CD4-positive, alpha-beta memory T cell (primary cell): Measurements from ENCODE around the gene SNED1. TPM values are rescaled to one million over a fixed set of nuclear protein-coding genes. Genes with fewer than 3 reads are reported as not detected.
"Not testable (repeated sequence)": the region's sequence is repeated elsewhere in the genome, so short reads cannot be mapped to it uniquely, and the experiment has no call there.

ENCODE experiments used
- CTCF ChIA-PET: fragments of 350-600 bp; sonication (Branson Sonifier 250); formaldehyde crosslinking; loops from one replicate; lab custom pipeline; 2021; ENCODE audit warnings: inconsistent platforms; ENCODE audit not compliant: partially characterized antibody; lab: Charles Lee
- POLR2A ChIA-PET: fragments of 350-600 bp; sonication (Branson Sonifier 250); formaldehyde crosslinking; loops from one replicate; lab custom pipeline; 2021; ENCODE audit not compliant: partially characterized antibody; lab: Charles Lee
- DNase-seq, 5 donors: peaks; one replicate each; pipeline versions ENCODE4 v3.0.0 to v3.0.0-alpha.2; 2020 to 2022; ENCODE audit warnings: mixed read lengths in 1 of 5
- H3K27ac ChIP-seq: one replicate; pipeline ENCODE4 v1.7.0; 2013; ENCODE audit warnings: low read depth, low read length
- H3K27me3 ChIP-seq: 2 replicates; pipeline ENCODE4 v1.7.0; 2013; ENCODE audit warnings: mild to moderate bottlenecking, low read length, moderate library complexity; ENCODE audit not compliant: insufficient read depth
- H3K36me3 ChIP-seq: 2 replicates; pipeline ENCODE4 v1.7.0; 2013; ENCODE audit warnings: mild to moderate bottlenecking, low read length, moderate library complexity; ENCODE audit not compliant: insufficient read depth
- H3K4me1 ChIP-seq: 2 replicates; pipeline ENCODE4 v1.7.0; 2013; ENCODE audit warnings: mild to moderate bottlenecking, low read length, moderate library complexity; ENCODE audit not compliant: insufficient read depth
- H3K4me3 ChIP-seq, 2 donors: one replicate each; pipeline ENCODE4 v1.7.0; 2013; ENCODE audit warnings: low read length in 2 of 2, mild to moderate bottlenecking in 1 of 2
- H3K9me3 ChIP-seq, 2 donors: one replicate each; pipeline ENCODE4 v1.7.0; 2013; ENCODE audit warnings: low read length in 2 of 2, control low read depth in 1 of 2; ENCODE audit not compliant: control insufficient read depth in 1 of 2
- H3K27ac Mint-ChIP-seq, 7 donors: one replicate each; pipeline ENCODE4 v1.8.0; 2020 to 2021; ENCODE audit warnings: mixed read lengths in 7 of 7, mild to moderate bottlenecking in 6 of 7, inconsistent platforms in 3 of 7, moderate library complexity in 3 of 7
- H3K27me3 Mint-ChIP-seq, 2 donors: one replicate each; pipeline ENCODE4 v1.8.0; 2020 to 2021; ENCODE audit warnings: mixed read lengths in 2 of 2
- H3K36me3 Mint-ChIP-seq, 2 donors: one replicate each; pipeline ENCODE4 v1.8.0; 2020 to 2021; ENCODE audit warnings: mixed read lengths in 2 of 2, inconsistent platforms in 1 of 2, mild to moderate bottlenecking in 1 of 2
- H3K4me1 Mint-ChIP-seq, 4 donors: one replicate each; pipeline ENCODE4 v1.8.0; 2020 to 2021; ENCODE audit warnings: mixed read lengths in 4 of 4, mild to moderate bottlenecking in 1 of 4
- H3K4me3 Mint-ChIP-seq, 8 donors: one replicate each; pipeline ENCODE4 v1.8.0; 2020 to 2021; ENCODE audit warnings: mixed read lengths in 8 of 8, mild to moderate bottlenecking in 7 of 8, moderate library complexity in 6 of 8, inconsistent platforms in 3 of 8
- H3K9me3 Mint-ChIP-seq, 8 donors: one replicate each; pipeline ENCODE4 v1.8.0; 2020 to 2021; ENCODE audit warnings: mixed read lengths in 8 of 8, mild to moderate bottlenecking in 5 of 8, inconsistent platforms in 3 of 8, moderate library complexity in 1 of 8
- intact Hi-C: fragments of 100-400 bp; cut with micrococcal nuclease; formaldehyde crosslinking; loops from one replicate; pipeline ENCODE4 v1.15.1; 2023
- polyA plus RNA-seq, 2 donors: library from polyadenylated mRNA; unstranded; fragments of 300-500 nt; fragmentation: Illumina TruSeq; gene quantifications; one replicate each; pipeline ENCODE4 v1.2.3, GENCODE V29; 2021
- total RNA-seq, 2 experiments: library from RNA; stranded (reverse); gene quantifications; one replicate each; pipeline ENCODE4 v1.2.3, GENCODE V29; 2021

The SNED1 gene
- total and polyA plus RNA-seq, 4 experiments from 2014 or later: 1.6 to 90.1 (median 44.2) TPM

DNA sequence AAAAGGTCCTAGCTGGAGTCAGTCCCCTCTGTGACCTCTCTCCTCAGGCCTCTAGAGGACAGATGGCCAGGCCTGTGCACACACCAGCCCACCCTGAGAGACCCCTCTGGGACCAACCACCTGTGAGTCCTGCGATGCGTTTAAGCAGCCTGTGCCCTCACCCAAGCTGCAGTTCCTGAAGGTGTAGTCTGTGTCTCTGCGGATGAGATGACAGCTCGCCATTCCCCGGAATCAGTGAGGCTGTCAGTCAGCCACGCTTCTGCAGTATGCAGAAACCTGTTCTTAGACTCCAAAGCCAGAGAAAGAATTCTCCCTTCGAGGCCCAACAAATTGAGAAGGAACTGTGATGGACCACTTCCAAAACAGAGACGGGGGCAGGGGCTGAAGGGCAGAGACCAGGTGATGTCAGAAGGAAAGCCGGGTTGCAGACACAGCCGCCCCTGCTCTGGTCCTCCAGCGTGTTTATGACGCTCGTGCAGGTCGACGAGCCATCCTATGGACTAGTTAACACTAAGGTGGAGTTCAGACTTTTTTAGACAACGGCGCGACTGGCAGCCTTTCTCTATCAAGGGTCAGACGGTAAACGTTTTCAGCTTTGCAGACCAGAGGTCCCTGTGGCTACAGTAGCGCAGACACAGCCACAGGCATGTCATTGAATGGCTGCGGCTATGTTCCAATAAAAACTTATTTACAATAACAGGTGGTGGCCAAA is 93.5 kb downstream of the SNED1 start:
- Histone ChIP-seq H3K36me3 (peaks cover 63% of the 10 kb centered on the region), H3K27me3 (no peaks in the 10 kb centered on the region), H3K9me3 (no peaks in the 10 kb centered on the region), H3K27ac (no peak overlapping the region), H3K4me3 (no peak overlapping the region), H3K4me1 (peaks cover 31% of the 10 kb centered on the region)
- peak overlapping the region in 2 of 7 donors; percentile 41 to 69 for H3K27ac Mint-ChIP-seq
- ChIA-PET CTCF (interaction anchor here (1.6 to 5.1 kb wide), 2 partner anchors 9 to 58 kb away, joined by 3 to 44 read pairs; partner anchors contain the start of genes PASK and PPP1R7), POLR2A (interaction anchor here (1.2 to 11.3 kb wide), 5 partner anchors 9 to 58 kb away, joined by 5 to 231 read pairs (median 18); partner anchors contain the start of genes MTERF4 and PPP1R7)
- H3K27me3 Mint-ChIP-seq: no peaks in the 10 kb centered on the region
- DNase-seq: no peak
- peaks cover 21 to 40% (median 28%) of the 10 kb centered on the region in 4 donors for H3K4me1 Mint-ChIP-seq
- no peaks in the 10 kb centered on the region for H3K9me3 Mint-ChIP-seq
- intact Hi-C loops: no loop called here
- H3K4me3 Mint-ChIP-seq: no peak overlapping the region
- H3K36me3 Mint-ChIP-seq: peaks cover 53 to 81% of the 10 kb centered on the region in 2 donors

- no peaks in the 10 kb centered on the region for H3K27me3 Mint-ChIP-seq
- H3K27me3 ChIP-seq: no peaks in the 10 kb centered on the region
- H3K36me3 ChIP-seq: peaks cover 63% of the 10 kb centered on the region
- peak overlapping the region in 3 of 7 donors; percentile 12 to 81 (median 24) for H3K27ac Mint-ChIP-seq
- H3K27ac ChIP-seq: no peak overlapping the region
- no peak for DNase-seq
- ChIA-PET CTCF (interaction anchor here (1.6 to 5.1 kb wide), 2 partner anchors 8 to 58 kb away, joined by 3 to 44 read pairs; partner anchors contain the start of genes PASK and PPP1R7), POLR2A (interaction anchor here (1.2 to 11.3 kb wide), 6 partner anchors 9 to 57 kb away, joined by 3 to 231 read pairs (median 14); partner anchors contain the start of genes MTERF4, PASK and PPP1R7)
- H3K4me3 Mint-ChIP-seq: no peak overlapping the region
- H3K4me1 ChIP-seq: peaks cover 39% of the 10 kb centered on the region
- intact Hi-C loops: no loop called here
- no peaks in the 10 kb centered on the region for H3K9me3 Mint-ChIP-seq
- peaks cover 55 to 82% of the 10 kb centered on the region in 2 donors for H3K36me3 Mint-ChIP-seq
- H3K9me3 ChIP-seq: no peaks in the 10 kb centered on the region
- no peak overlapping the region for H3K4me3 ChIP-seq
- peaks cover 29 to 48% (median 36%) of the 10 kb centered on the region in 4 donors for H3K4me1 Mint-ChIP-seq
These were observed 94.3 kb downstream of the SNED1 start for GRCh38 chr2:241092677-241093076.

GRCh38 chr2:241093133-241093781 is 94.8 kb downstream of the SNED1 start:
- peaks cover 44% of the 10 kb centered on the region for H3K4me1 ChIP-seq
- peaks cover 63% of the 10 kb centered on the region for H3K36me3 ChIP-seq
- H3K27me3 Mint-ChIP-seq, intact Hi-C loops, H3K9me3 Mint-ChIP-seq, DNase-seq, H3K27ac ChIP-seq, H3K4me3 Mint-ChIP-seq, H3K27me3 ChIP-seq, H3K9me3 ChIP-seq, H3K4me3 ChIP-seq: not testable (repeated sequence)
- Mint-ChIP-seq H3K27ac (peak overlapping the region in 1 of 7 donors; percentile 13), H3K36me3 (peaks cover 49 to 82% of the 10 kb centered on the region in 2 donors), H3K4me1 (peaks cover 34 to 54% (median 40%) of the 10 kb centered on the region in 4 donors)
- POLR2A ChIA-PET: interaction anchor here (1.2 to 11.3 kb wide), 6 partner anchors 8 to 57 kb away, joined by 3 to 231 read pairs (median 14); partner anchors contain the start of genes MTERF4, PASK and PPP1R7
- CTCF ChIA-PET: interaction anchor here (1.6 to 5.1 kb wide), 2 partner anchors 8 to 57 kb away, joined by 3 to 44 read pairs; partner anchors contain the start of genes PASK and PPP1R7

DNA sequence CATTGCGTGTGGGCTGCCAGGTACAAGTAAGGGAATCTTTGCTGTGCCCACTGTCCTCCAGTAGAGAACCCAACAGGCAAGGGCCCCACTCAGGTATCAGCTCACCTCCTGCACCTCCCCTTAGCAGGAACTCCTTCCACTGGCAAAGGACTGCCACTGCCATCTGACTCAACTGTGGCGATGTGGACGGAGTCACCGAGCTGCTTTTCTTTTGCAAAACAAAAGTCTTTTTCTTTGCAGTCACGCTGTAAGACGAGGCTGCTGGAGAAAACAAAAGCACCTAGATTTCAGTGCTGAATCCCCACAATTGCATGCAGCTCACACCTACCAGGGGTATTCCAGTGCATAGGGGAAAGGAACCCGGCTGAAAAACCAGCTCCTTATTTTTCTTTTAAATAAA is 95.8 kb downstream of the SNED1 start:
- intact Hi-C loops: no loop called here
- Mint-ChIP-seq H3K4me3 (no peak overlapping the region), H3K36me3 (peaks cover 47 to 82% of the 10 kb centered on the region in 2 donors), H3K27ac (peak overlapping the region in 2 of 7 donors; percentile 10 to 17), H3K9me3 (no peaks in the 10 kb centered on the region), H3K27me3 (no peaks in the 10 kb centered on the region), H3K4me1 (peaks cover 36 to 63% (median 48%) of the 10 kb centered on the region in 4 donors)
- POLR2A ChIA-PET: interaction anchor here (3.0 to 11.3 kb wide), 5 partner anchors 8 to 56 kb away, joined by 16 to 231 read pairs (median 31); partner anchors contain the start of genes MTERF4, PASK and PPP1R7
- H3K36me3 ChIP-seq: peaks cover 62% of the 10 kb centered on the region
- CTCF ChIA-PET: interaction anchor here (2.2 to 5.1 kb wide), 2 partner anchors 16 to 56 kb away, joined by 9 to 44 read pairs; partner anchors contain the start of genes PASK and PPP1R7
- H3K9me3 ChIP-seq: no peaks in the 10 kb centered on the region
- H3K27ac ChIP-seq: no peak overlapping the region
- peaks cover 54% of the 10 kb centered on the region for H3K4me1 ChIP-seq
- no peak for DNase-seq
- H3K27me3 ChIP-seq: no peaks in the 10 kb centered on the region
- no peak overlapping the region for H3K4me3 ChIP-seq

DNA sequence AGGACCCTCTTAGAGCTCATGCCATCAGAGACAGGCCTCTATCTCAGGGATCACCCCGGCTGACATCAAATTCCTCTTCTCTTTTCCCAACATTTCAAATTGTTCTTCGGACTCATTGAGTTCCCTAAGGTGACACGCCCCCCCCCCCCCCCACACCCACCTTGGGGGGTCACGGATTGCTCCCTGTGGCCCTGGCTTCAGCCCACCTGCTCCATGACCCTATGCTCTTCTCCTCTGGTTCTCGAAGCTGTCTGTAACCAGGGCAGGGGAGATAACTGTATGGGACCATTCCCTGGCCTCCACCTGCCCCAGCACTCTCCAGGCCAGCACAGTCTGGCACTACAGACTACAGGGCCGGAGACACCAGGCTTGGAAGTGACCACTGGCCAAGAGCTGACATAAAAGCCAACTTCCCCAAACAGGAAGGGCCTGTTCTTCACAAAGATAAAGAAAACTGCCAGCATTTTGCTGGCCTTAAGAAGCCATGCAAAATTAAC is 96.6 kb downstream of the SNED1 start:
- H3K27ac Mint-ChIP-seq: peak overlapping the region in 6 of 7 donors; percentile 52 to 99 (median 97)
- H3K27me3 Mint-ChIP-seq: no peaks in the 10 kb centered on the region
- no peak overlapping the region for H3K4me3 Mint-ChIP-seq
- H3K27ac ChIP-seq: peak overlapping the region; percentile 55
- no peaks in the 10 kb centered on the region for H3K27me3 ChIP-seq
- POLR2A ChIA-PET: interaction anchor here (1.1 to 11.3 kb wide), 7 partner anchors 11 to 124 kb away, joined by 3 to 231 read pairs (median 16); partner anchors contain the start of genes PASK and PPP1R7
- no peaks in the 10 kb centered on the region for H3K9me3 Mint-ChIP-seq
- peaks cover 49 to 84% of the 10 kb centered on the region in 2 donors for H3K36me3 Mint-ChIP-seq
- DNase-seq: no peak
- no peak overlapping the region for H3K4me3 ChIP-seq
- CTCF ChIA-PET: interaction anchor here (1.3 to 5.1 kb wide), 3 partner anchors 16 to 55 kb away, joined by 4 to 44 read pairs (median 9); partner anchors contain the start of genes PASK and PPP1R7
- H3K4me1 Mint-ChIP-seq: peaks cover 41 to 71% (median 55%) of the 10 kb centered on the region in 4 donors
- no peaks in the 10 kb centered on the region for H3K9me3 ChIP-seq
- H3K4me1 ChIP-seq: peaks cover 62% of the 10 kb centered on the region
- H3K36me3 ChIP-seq: peaks cover 63% of the 10 kb centered on the region
- intact Hi-C loops: loop anchor here (1.0 kb wide), 1 partner anchor 17 kb away; no protein-coding TSS in a partner anchor

DNA sequence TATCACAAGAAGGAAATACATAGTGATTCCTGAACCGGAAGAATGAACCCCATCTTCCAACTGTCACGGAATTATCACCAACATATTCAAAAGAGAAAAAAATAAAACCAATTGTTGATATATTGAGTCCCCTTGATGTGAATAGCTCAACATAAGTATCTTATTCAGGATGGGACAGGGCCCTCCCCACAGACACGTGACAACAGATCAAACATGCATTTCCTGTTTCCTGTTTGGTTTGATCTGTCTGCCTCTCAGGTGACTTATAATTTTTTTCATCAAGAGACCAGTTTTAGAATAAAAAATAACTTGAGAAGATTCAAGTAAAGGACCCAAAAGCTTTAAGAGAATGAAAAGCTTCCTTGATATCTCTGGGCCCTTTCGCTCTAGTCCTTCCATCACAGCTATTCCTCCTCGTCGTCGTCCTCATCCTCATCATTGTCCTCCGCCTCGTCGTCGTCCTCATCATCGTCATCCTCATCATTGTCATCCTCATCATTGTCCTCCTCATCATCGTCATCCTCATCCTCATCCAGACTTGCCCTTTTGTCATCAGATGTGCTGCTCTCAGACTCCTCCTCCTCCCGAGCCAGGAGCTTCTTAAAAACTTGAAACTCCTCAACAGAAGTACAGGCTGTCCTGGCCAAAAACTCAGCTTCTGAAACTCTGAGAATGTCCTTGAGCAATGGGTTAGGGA is 97.3 kb downstream of the SNED1 start:
- Histone ChIP-seq H3K27ac (peak overlapping the region; percentile 55), H3K9me3 (no peaks in the 10 kb centered on the region), H3K4me3 (no peak overlapping the region), H3K36me3 (peaks cover 67% of the 10 kb centered on the region), H3K4me1 (peaks cover 69% of the 10 kb centered on the region), H3K27me3 (no peaks in the 10 kb centered on the region)
- POLR2A ChIA-PET: interaction anchor here (0.9 to 11.3 kb wide), 12 partner anchors 12 to 220 kb away, joined by 3 to 231 read pairs (median 4); partner anchors contain the start of genes HDLBP, PASK, PPP1R7 and SEPTIN2
- Mint-ChIP-seq H3K4me1 (peaks cover 40 to 78% (median 60%) of the 10 kb centered on the region in 4 donors), H3K27me3 (no peaks in the 10 kb centered on the region), H3K9me3 (no peaks in the 10 kb centered on the region), H3K27ac (peak overlapping the region; percentile 96 to 99 (median 97)), H3K36me3 (peaks cover 46 to 86% of the 10 kb centered on the region in 2 donors), H3K4me3 (peak overlapping the region; percentile 49 to 87 (median 74))
- peak; percentile 73 to 86 (median 76) for DNase-seq
- CTCF ChIA-PET: interaction anchor here (1.3 to 5.1 kb wide), 3 partner anchors 17 to 54 kb away, joined by 4 to 44 read pairs (median 9); partner anchors contain the start of genes PASK and PPP1R7
- intact Hi-C loops: loop anchor here (1.0 kb wide), 1 partner anchor 17 kb away; no protein-coding TSS in a partner anchor
